Karpas-422 (cell line): ENCODE measurements around the gene HS6ST1. TPM values are rescaled to one million over a fixed set of nuclear protein-coding genes. Genes with fewer than 3 reads are reported as not detected.
A peak's percentile ranks its signal among the peaks of the same experiment; 100 is the strongest.

Source experiments
- DNase-seq: peaks from one replicate; pipeline ENCODE4 v3.0.0-alpha.2; 2015
- H2AFZ ChIP-seq: fragments of 200-600 bp; sonication (generic); 2 replicates; pipeline ENCODE4 v1.6.1; 2014; ENCODE audit warnings: antibody characterized with exemption, low read length, mixed read lengths
- H3K27ac ChIP-seq: fragments of 200-600 bp; sonication (generic); 2 replicates; pipeline ENCODE4 v1.5.1; 2014; ENCODE audit warnings: mild to moderate bottlenecking, low read length, moderate library complexity
- H3K27me3 ChIP-seq: fragments of 200-600 bp; sonication (generic); 2 replicates; pipeline ENCODE4 v1.6.1; 2014; ENCODE audit warnings: low read length, mixed read lengths
- H3K36me3 ChIP-seq: fragments of 200-600 bp; sonication (generic); 2 replicates; pipeline ENCODE4 v1.6.1; 2014; ENCODE audit warnings: low read length, mixed read lengths; ENCODE audit not compliant: insufficient read depth
- H3K4me1 ChIP-seq: fragments of 200-600 bp; sonication (generic); 2 replicates; pipeline ENCODE4 v1.6.1; 2014; ENCODE audit warnings: mild to moderate bottlenecking, low read length, mixed read lengths
- H3K4me2 ChIP-seq: fragments of 200-600 bp; sonication (generic); 2 replicates; pipeline ENCODE4 v1.6.1; 2014; ENCODE audit warnings: low read length, low read depth, mild to moderate bottlenecking; ENCODE audit not compliant: poor library complexity, severe bottlenecking
- H3K4me3 ChIP-seq: fragments of 200-600 bp; sonication (generic); 2 replicates; pipeline ENCODE4 v1.5.1; 2014; ENCODE audit warnings: mild to moderate bottlenecking, antibody characterized with exemption, low read length, mixed read lengths
- H3K79me2 ChIP-seq: fragments of 200-600 bp; sonication (generic); 2 replicates; pipeline ENCODE4 v1.6.1; 2014; ENCODE audit warnings: mild to moderate bottlenecking, low read length, mixed read lengths
- H3K9ac ChIP-seq: fragments of 200-600 bp; sonication (generic); 2 replicates; pipeline ENCODE4 v1.6.0; 2014; ENCODE audit warnings: low read length
- H3K9me2 ChIP-seq: fragments of 200-600 bp; sonication (generic), shearing (Covaris generic); replicated peaks from 2 replicates; pipeline ENCODE4 v1.6.0; 2014; ENCODE audit warnings: mild to moderate bottlenecking, low read length, moderate library complexity; ENCODE audit not compliant: insufficient read depth
- H3K9me3 ChIP-seq: fragments of 300-700, 200-600 bp; sonication (generic); 2 replicates; pipeline ENCODE4 v1.6.1; 2014; ENCODE audit warnings: low read length, mixed read lengths
- H4K20me1 ChIP-seq: fragments of 200-600 bp; sonication (generic); 2 replicates; pipeline ENCODE4 v1.6.1; 2014; ENCODE audit warnings: mild to moderate bottlenecking, antibody characterized with exemption, low read length, low read depth; ENCODE audit not compliant: insufficient read depth
- total RNA-seq: library from RNA; depleted of rRNA; stranded (reverse); fragments of >200 nt; shearing (Covaris generic); gene quantifications from 2 replicates; pipeline ENCODE4 v1.2.3, GENCODE V29; 2014; ENCODE audit warnings: low replicate concordance; rRNA removed

Gene HS6ST1, protein sequence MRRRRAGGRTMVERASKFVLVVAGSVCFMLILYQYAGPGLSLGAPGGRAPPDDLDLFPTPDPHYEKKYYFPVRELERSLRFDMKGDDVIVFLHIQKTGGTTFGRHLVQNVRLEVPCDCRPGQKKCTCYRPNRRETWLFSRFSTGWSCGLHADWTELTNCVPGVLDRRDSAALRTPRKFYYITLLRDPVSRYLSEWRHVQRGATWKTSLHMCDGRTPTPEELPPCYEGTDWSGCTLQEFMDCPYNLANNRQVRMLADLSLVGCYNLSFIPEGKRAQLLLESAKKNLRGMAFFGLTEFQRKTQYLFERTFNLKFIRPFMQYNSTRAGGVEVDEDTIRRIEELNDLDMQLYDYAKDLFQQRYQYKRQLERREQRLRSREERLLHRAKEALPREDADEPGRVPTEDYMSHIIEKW
- total RNA-seq = 3.3 and 5.9 TPM in 2 replicates

DNA sequence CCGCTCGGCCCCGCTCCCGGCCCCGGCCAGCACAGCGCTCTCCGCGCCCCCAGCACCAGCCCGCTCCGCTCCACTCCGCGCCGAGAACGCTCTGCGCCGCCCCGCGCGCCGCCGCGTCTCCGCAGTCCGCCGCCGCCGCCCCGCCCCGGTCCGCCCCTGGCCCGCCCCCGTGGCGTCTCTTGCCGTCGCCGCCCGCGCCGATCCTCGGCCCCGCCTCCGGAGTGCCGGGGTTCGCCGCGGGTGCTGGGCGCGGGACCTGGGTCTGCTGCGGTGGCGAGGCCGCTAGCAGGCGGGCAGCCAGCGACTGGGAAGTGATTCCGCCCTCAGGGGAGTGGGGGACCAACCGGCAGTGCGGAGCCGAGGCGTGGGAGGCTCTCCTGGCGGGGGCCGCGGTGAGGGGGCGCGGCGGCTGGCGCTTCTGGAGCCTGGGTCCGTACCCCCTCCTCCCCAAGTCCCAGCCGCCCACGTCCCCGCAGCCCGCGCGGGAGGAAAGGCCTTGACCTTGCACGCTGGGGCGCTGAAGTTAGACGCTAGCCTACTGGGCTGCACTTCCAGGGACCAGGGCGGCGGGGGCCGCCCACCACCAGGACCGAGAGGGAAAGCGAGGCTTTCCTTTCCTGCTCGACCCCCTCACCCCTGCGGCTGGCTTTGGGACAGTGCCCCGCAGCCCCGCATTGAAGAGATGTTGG is at the start of gene HS6ST1:
TSS of gene HS6ST1 (minus strand) at position 93 of the 689 bp plus-strand sequence. CDS start 305 bp downstream, outside the sequence.
- Histone ChIP-seq H3K9me2 (no peaks in the 10 kb centered on the region), H3K9ac (peak within 1 kb of the TSS; percentile 67), H3K4me1 (peaks cover 15% of the 10 kb centered on the region), H3K4me2 (peak within 1 kb of the TSS; percentile 80), H3K36me3 (no peaks in the 10 kb centered on the region), H3K9me3 (no peaks in the 10 kb centered on the region), H4K20me1 (peaks cover 43% of the 10 kb centered on the region), H3K79me2 (no peaks in the 10 kb centered on the region), H3K27me3 (no peaks in the 10 kb centered on the region), H2AFZ (peak within 1 kb of the TSS; percentile 78; the same call in 1 of the 2 replicates), H3K27ac (no peak within 1 kb of the TSS), H3K4me3 (peak within 1 kb of the TSS; percentile 67)
- DNase-seq = peak; percentile 94

DNA sequence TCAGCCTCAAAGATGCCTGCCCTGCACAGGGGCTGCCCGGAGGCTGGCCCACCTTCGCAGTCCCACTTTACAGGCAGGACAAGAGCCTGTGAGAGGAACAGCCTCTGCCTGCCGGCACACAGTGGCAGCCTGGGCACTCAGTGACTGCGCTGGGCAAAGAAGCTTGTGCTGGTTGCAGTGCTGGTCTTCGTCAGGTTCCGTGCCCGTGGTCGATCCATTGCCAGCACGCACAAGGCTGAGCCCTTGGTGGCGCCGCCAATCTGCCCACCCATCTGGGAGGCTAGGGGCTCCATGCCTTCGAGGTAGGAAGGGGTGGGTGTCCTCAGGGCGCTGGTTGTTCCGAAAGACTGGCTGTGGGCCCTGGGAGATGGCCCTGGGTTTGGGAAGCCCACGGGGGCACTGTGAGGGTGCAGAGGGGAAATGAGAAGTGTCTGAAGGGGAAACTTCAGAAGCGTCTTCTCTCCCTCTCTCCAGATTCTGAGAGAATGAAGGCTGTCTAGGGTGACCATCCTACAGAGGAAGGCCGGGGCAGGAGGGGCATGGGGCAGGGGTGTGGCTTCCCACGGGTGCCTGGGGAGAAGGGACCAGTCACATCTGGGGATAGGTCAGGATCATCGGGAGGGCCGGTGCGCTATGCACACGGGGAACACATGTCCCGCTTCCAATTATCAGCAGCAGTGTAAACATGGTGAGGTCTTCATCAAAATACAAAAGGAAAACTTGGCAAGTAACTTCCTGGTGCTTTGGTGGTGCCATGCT is 49.1 kb upstream of the HS6ST1 start:
- Histone ChIP-seq H3K4me2 (no peak overlapping the region), H3K9me3 (no peaks in the 10 kb centered on the region), H3K9ac (no peak overlapping the region), H4K20me1 (no peaks in the 10 kb centered on the region), H3K27ac (no peak overlapping the region), H3K9me2 (no peaks in the 10 kb centered on the region), H3K4me3 (no peak overlapping the region), H3K79me2 (no peaks in the 10 kb centered on the region), H3K36me3 (no peaks in the 10 kb centered on the region), H2AFZ (no peak overlapping the region), H3K4me1 (no peaks in the 10 kb centered on the region), H3K27me3 (no peaks in the 10 kb centered on the region)
- DNase-seq = no peak

DNA sequence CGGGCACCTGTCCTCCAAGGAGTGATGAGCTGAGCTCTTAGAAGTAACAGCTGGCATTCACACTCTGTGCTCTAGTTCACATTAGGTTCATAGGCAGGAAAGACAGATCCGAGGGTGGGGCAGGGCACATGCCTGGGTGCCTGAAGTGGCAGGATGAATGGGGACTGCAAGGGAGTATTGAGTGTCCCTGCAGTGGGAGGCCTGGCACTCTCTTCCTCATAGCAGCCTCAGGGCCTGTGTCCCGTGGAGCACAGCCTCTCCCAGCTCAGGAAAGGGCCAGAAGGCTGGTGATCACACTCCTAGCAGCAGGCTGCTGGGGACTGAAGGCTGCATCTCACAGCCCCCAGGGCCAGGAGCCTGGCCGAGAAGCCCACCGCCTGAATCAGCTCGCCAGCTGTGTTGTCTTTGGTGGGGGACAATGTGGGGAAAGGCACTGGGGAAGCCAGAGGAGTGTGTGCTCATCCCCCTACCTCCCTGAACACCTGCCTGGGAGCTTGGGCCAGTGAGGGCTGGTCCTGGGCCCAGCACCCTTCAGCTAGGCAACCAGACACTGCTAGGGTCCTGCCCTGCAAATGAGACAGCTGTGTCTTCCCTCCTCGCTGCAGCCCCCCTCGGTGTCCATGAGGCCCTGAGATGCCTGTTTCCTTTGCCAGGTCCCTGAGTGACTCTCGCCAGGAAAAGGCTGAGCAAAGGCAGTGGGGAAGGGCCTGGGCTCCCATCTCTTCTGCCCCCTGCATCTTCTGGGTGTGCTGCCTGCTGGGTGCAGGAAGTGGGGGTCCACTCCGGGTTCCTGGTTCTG is 48.2 kb upstream of the HS6ST1 start:
- Histone ChIP-seq H3K4me1 (no peaks in the 10 kb centered on the region), H2AFZ (no peak overlapping the region), H3K27ac (no peak overlapping the region), H4K20me1 (no peaks in the 10 kb centered on the region), H3K9me3 (no peaks in the 10 kb centered on the region), H3K4me3 (no peak overlapping the region), H3K4me2 (no peak overlapping the region), H3K9ac (no peak overlapping the region), H3K36me3 (no peaks in the 10 kb centered on the region), H3K27me3 (no peaks in the 10 kb centered on the region), H3K79me2 (no peaks in the 10 kb centered on the region), H3K9me2 (no peaks in the 10 kb centered on the region)
- DNase-seq = no peak

DNA sequence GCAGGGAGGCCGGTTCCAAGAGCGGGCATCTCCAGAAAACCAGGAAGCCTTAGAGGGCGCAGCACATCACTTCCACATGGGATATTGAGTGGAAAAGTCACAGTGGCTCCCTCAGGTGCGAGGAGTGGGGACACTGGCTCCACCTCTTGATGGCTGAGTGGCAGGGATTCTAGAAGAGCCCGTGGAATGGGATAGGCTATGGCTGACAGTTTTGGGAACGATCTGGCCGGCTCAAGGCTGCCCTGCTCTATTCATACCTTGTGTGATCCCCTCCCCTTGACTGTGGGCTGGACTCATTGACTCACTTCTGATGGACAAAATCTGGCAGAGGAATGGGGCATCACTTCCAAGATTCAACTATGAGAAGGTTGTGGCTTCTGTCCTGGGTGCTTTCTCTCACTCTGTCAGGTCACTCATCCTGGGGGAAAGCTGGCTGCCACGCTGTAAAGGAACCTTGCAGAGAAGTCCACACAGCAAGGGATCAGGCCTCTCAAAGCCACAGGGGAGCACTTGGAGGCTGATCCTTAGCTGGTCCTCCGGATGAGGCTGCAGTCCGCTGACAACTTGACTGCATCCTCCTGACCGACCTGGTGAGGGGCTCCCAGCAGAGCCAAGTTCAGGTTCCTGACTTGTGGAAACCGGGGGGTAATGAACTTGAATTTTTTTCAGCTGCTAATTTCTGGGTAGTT is 46.7 kb upstream of the HS6ST1 start:
- no peaks in the 10 kb centered on the region for H3K36me3 ChIP-seq

DNA sequence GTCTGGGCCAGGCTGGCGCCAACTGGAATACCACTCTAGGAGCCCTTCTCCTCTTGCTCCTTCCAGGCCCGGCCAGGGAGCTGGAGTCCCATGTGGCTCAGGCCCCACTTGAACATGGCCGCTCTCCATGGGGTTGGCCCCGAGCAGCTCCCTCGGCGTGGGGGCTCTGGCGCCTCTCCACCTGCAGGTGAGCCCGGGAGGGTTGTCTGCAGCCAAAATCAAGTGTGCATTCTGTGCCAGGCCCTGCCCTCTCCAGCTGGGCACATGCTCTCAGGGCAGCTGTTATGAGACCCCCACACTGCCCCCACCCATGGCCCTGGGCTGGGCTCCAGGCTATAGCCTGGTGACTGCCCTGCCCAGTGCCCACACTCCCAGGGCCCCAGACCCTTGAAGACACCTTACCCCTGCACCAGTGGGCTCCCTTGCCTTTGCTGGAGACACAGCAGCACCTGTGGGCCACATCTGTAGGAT is 45.8 kb upstream of the HS6ST1 start:
- no peaks in the 10 kb centered on the region for H3K36me3 ChIP-seq
- H3K4me1 ChIP-seq = no peaks in the 10 kb centered on the region
- no peaks in the 10 kb centered on the region for H3K27me3 ChIP-seq
- no peak for DNase-seq
- H3K9me2 ChIP-seq = no peaks in the 10 kb centered on the region
- H3K9ac ChIP-seq = no peak overlapping the region
- H3K79me2 ChIP-seq = no peaks in the 10 kb centered on the region
- no peaks in the 10 kb centered on the region for H4K20me1 ChIP-seq
- H3K27ac ChIP-seq = no peak overlapping the region
- H3K9me3 ChIP-seq = no peaks in the 10 kb centered on the region
- H3K4me3 ChIP-seq = no peak overlapping the region
- H3K4me2 ChIP-seq = no peak overlapping the region
- no peak overlapping the region for H2AFZ ChIP-seq

More for the DNA sequence above, 46.7 kb upstream of the HS6ST1 start:
- Histone ChIP-seq H3K4me1 (no peaks in the 10 kb centered on the region), H3K4me3 (no peak overlapping the region), H3K4me2 (no peak overlapping the region), H3K79me2 (no peaks in the 10 kb centered on the region), H3K9me3 (no peaks in the 10 kb centered on the region), H3K9me2 (no peaks in the 10 kb centered on the region), H2AFZ (no peak overlapping the region), H3K27ac (no peak overlapping the region), H3K27me3 (no peaks in the 10 kb centered on the region), H3K9ac (no peak overlapping the region), H4K20me1 (no peaks in the 10 kb centered on the region)
- DNase-seq = no peak

DNA sequence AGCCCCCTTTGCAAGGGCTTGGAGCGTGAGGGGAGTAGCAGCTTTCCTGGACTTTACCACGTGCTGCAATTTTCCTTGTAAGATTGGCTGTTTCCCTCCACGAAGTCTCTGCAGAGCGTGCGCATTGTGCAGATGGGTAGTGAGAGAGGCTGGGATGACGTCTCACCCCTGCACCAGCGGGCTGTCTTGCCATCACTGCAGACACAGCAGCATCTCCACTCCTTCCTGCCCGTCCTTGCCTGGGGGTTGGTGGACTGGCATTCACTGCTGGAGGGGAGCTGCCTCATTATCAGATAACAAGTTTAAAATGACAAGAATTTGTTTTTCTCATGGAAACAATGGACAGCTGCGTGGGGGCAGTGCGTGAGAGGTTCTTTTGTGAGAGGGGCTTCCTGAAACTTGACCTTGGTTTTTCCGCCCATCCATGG is 45.3 kb upstream of the HS6ST1 start:
- Histone ChIP-seq H3K9me2 (no peaks in the 10 kb centered on the region), H3K4me2 (no peak overlapping the region), H3K79me2 (no peaks in the 10 kb centered on the region), H3K27me3 (no peaks in the 10 kb centered on the region), H3K9ac (no peak overlapping the region), H3K9me3 (no peaks in the 10 kb centered on the region), H3K36me3 (no peaks in the 10 kb centered on the region), H3K4me1 (no peaks in the 10 kb centered on the region), H2AFZ (no peak overlapping the region), H3K27ac (no peak overlapping the region), H4K20me1 (no peaks in the 10 kb centered on the region), H3K4me3 (no peak overlapping the region)
- DNase-seq = no peak

DNA sequence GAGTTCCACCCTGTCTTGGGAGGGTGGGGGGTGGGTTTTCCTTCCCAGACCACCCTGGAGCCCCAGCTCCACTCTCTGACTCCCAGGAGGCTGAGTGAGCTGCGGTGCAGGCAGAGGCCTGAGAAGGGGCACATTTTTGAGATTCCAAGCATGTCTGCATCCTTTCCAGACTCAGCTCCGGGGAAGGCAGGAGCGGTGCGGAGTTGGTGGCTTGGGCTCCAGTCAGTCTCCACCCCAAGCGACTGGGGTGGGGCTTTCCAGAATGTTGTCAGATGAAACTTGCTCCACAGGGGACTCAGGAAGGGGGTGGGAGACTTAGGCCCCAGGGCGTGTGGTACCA is 44.2 kb upstream of the HS6ST1 start:
- no peaks in the 10 kb centered on the region for H3K9me3 ChIP-seq

More for the DNA sequence above, 44.2 kb upstream of the HS6ST1 start:
- DNase-seq = no peak
- Histone ChIP-seq H3K4me3 (no peak overlapping the region), H3K27me3 (no peaks in the 10 kb centered on the region), H3K27ac (no peak overlapping the region), H3K4me2 (no peak overlapping the region), H3K4me1 (no peaks in the 10 kb centered on the region), H3K79me2 (no peaks in the 10 kb centered on the region), H2AFZ (no peak overlapping the region), H3K9me2 (no peaks in the 10 kb centered on the region), H3K36me3 (no peaks in the 10 kb centered on the region), H4K20me1 (no peaks in the 10 kb centered on the region), H3K9ac (no peak overlapping the region)
